Fibroblast of lung (primary cell): Measurements from ENCODE around the gene IMPACT. TPM values are rescaled to one million over a fixed set of nuclear protein-coding genes. Genes with fewer than 3 reads are reported as not detected.

Source experiments
- DNase-seq, 2 donors: peaks; one replicate each; pipeline versions ENCODE4 v3.0.0 to v3.0.0-alpha.2; 2010; ENCODE audit warnings: low read depth in 2 of 2
- H2AFZ ChIP-seq: 2 replicates; pipeline ENCODE4 v1.5.1; 2012; ENCODE audit warnings: low read length, control low read depth, inconsistent platforms
- H3K27ac ChIP-seq: 2 replicates; pipeline ENCODE4 v1.5.1; 2011; ENCODE audit warnings: low read length, control low read depth; ENCODE audit not compliant: insufficient read depth
- H3K27me3 ChIP-seq: 2 replicates; pipeline ENCODE4 v1.5.1; 2011; ENCODE audit warnings: mild to moderate bottlenecking, low read length; ENCODE audit not compliant: control insufficient read depth, insufficient read depth
- H3K36me3 ChIP-seq: 2 replicates; pipeline ENCODE4 v1.5.1; 2011; ENCODE audit warnings: low read length; ENCODE audit not compliant: control insufficient read depth, insufficient read depth
- H3K4me1 ChIP-seq: 2 replicates; pipeline ENCODE4 v1.5.1; 2011; ENCODE audit warnings: low read length; ENCODE audit not compliant: control insufficient read depth, insufficient read depth; ENCODE audit errors: extremely low read depth
- H3K4me2 ChIP-seq: 2 replicates; pipeline ENCODE4 v1.5.1; 2011; ENCODE audit warnings: low read length, control low read depth; ENCODE audit not compliant: insufficient read depth; ENCODE audit errors: extremely low read depth
- H3K4me3 ChIP-seq, 4 experiments: fragments of 200-600 bp in 1 of 4; sonication (generic) in 1 of 4; replicated peaks in 1 of 4; 2 replicates each; pipeline ENCODE4 v1.5.1; 2011 to 2016; ENCODE audit warnings: low read length in 4 of 4, low read depth in 3 of 4, mild to moderate bottlenecking in 3 of 4, control low read depth in 2 of 4, inconsistent platforms in 1 of 4, mixed read lengths in 1 of 4; ENCODE audit not compliant: insufficient read depth in 1 of 4; ENCODE audit errors: control extremely low read depth in 1 of 4
- H3K79me2 ChIP-seq: 2 replicates; pipeline ENCODE4 v1.5.1; 2012; ENCODE audit warnings: mild to moderate bottlenecking, low read length, inconsistent platforms; ENCODE audit not compliant: control insufficient read depth, insufficient read depth
- H3K9ac ChIP-seq: 2 replicates; pipeline ENCODE4 v1.5.1; 2011; ENCODE audit warnings: mild to moderate bottlenecking, low read length, control low read depth; ENCODE audit not compliant: insufficient read depth
- H3K9me3 ChIP-seq: 2 replicates; pipeline ENCODE4 v1.5.1; 2012; ENCODE audit warnings: low read depth, low read length; ENCODE audit not compliant: control insufficient read depth, insufficient read depth
- H4K20me1 ChIP-seq: 2 replicates; pipeline ENCODE4 v1.5.1; 2011; ENCODE audit warnings: low read length; ENCODE audit not compliant: control insufficient read depth, insufficient read depth; ENCODE audit errors: extremely low read depth
- EZH2 ChIP-seq: IDR thresholded peaks from 2 replicates; pipeline ENCODE4 v1.5.1; 2012; ENCODE audit warnings: low read length, control low read depth, mild to moderate bottlenecking; ENCODE audit errors: missing control alignments
- polyA plus RNA-seq, 2 donors: library from polyadenylated mRNA; depleted of rRNA in 1 of 2; stranded (reverse) in 1 of 2; unstranded in 1 of 2; fragments of >200 nt; gene quantifications; 2 replicates each; pipeline ENCODE4 v1.2.1, GENCODE V29; 2011 to 2012; ENCODE audit warnings: missing spikeins in 1 of 2
- total RNA-seq: library from RNA; depleted of rRNA; stranded (reverse); fragments of >200 nt; gene quantifications from 2 replicates; pipeline ENCODE4 v1.2.1, GENCODE V29; 2014
- TF ChIP-seq, protein P1 (sequence below), 2 donors: IDR thresholded peaks in 1 of 2; conservative IDR thresholded peaks in 1 of 2; 1 replicate in 1 of 2; 2 replicates in 1 of 2; pipeline ENCODE4 v1.5.1; 2011 to 2012; ENCODE audit warnings: low read length in 2 of 2, control low read depth in 1 of 2, inconsistent platforms in 1 of 2, low read depth in 1 of 2, mild to moderate bottlenecking in 1 of 2

The IMPACT gene
- total and polyA plus RNA-seq, 2 donors (not counting 1 experiment from before 2014, with no cell fraction given), result 35.7 to 42.8 TPM

DNA sequence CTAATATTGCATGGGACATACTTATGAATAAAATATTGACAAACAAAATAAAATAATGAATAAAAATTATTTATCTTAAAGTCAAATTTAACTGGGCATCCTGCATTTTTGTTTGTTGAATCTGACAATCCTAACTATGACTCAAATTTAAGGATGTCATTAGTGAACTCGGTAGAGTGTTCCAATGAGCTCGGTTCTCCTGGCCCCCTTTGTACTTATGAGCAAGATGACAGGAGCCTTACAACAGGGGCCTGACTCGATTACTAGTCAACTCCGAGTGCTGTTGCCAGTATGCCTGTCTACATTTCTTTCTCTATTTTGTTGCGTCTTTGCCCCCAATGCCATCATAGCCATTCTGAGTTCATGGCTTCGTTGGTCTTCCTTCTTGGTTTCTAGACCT is 74.3 kb downstream of the IMPACT start:
- no peak for DNase-seq

DNA sequence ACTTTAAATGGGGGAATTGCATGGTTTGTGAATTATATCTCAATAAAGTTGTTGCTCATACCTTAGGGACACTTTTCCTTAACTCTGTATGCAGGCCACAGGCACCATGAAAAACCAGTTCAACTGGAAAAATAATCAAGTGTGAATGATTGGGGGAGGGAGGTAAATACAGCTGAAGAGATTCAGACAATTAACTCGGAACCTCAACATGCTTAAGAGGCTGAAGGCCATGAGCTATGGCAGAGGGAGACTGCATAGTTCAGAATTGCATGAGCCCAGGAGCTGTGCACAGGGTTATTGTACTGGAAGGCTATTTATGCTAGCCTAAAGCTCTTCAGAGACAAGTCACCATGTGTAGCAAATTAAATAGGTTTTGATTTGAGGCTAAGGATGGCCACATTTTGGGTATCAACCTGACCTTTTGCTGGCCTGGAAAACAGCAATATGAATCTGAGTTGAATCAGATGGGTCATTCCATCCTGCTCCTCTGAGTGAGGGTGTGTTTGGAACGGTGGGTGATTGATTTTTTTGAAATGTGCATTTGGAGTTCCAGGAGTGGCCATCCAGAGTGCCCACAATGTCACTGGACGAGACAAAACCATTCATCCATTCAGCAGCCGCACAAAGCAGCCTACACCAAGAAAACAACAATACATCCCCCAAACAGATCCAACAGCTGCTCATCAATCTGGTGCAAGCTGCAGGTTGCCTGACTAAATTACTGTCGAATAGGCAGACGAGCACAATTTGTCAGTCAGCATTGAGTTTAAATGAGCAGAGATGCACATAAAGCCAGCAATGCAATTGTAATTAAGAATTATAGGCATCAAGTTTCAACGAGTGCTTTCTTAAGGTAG is 76.4 kb downstream of the IMPACT start:
- no peak overlapping the region for H3K27ac ChIP-seq
- no peaks in the 10 kb centered on the region for H3K4me1 ChIP-seq
- TF ChIP-seq EZH2, result no peak
- TF ChIP-seq, protein P1, sequence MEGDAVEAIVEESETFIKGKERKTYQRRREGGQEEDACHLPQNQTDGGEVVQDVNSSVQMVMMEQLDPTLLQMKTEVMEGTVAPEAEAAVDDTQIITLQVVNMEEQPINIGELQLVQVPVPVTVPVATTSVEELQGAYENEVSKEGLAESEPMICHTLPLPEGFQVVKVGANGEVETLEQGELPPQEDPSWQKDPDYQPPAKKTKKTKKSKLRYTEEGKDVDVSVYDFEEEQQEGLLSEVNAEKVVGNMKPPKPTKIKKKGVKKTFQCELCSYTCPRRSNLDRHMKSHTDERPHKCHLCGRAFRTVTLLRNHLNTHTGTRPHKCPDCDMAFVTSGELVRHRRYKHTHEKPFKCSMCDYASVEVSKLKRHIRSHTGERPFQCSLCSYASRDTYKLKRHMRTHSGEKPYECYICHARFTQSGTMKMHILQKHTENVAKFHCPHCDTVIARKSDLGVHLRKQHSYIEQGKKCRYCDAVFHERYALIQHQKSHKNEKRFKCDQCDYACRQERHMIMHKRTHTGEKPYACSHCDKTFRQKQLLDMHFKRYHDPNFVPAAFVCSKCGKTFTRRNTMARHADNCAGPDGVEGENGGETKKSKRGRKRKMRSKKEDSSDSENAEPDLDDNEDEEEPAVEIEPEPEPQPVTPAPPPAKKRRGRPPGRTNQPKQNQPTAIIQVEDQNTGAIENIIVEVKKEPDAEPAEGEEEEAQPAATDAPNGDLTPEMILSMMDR (conservative IDR thresholded peaks at IDR 0.05 in 1 of 2, IDR thresholded peaks at IDR 0.05 in 1 of 2; ENCODE audit: low read depth in 1 of 2, low read length in 2 of 2), result no peak
- no peak overlapping the region for H3K9ac ChIP-seq
- H3K9me3 ChIP-seq, result no peaks in the 10 kb centered on the region
- H3K36me3 ChIP-seq, result no peaks in the 10 kb centered on the region
- H3K4me3 ChIP-seq, result no peak overlapping the region
- DNase-seq, result no peak
- no peaks in the 10 kb centered on the region for H4K20me1 ChIP-seq
- no peaks in the 10 kb centered on the region for H3K79me2 ChIP-seq
- no peaks in the 10 kb centered on the region for H3K27me3 ChIP-seq
- no peak overlapping the region for H3K4me2 ChIP-seq
- no peak overlapping the region for H2AFZ ChIP-seq

More for the DNA sequence above, 74.3 kb downstream of the IMPACT start:
- H3K79me2 ChIP-seq, result no peaks in the 10 kb centered on the region
- H3K27me3 ChIP-seq, result no peaks in the 10 kb centered on the region
- H3K36me3 ChIP-seq, result no peaks in the 10 kb centered on the region
- no peak overlapping the region for H3K4me3 ChIP-seq
- H3K9me3 ChIP-seq, result no peaks in the 10 kb centered on the region
- H3K4me1 ChIP-seq, result peaks cover 2% of the 10 kb centered on the region
- H4K20me1 ChIP-seq, result no peaks in the 10 kb centered on the region
- H3K4me2 ChIP-seq, result no peak overlapping the region
- TF ChIP-seq, protein P1 (conservative IDR thresholded peaks at IDR 0.05 in 1 of 2, IDR thresholded peaks at IDR 0.05 in 1 of 2; ENCODE audit: low read depth in 1 of 2, low read length in 2 of 2), result no peak
- TF ChIP-seq EZH2, result no peak
- H3K27ac ChIP-seq, result no peak overlapping the region
- H2AFZ ChIP-seq, result no peak overlapping the region
- no peak overlapping the region for H3K9ac ChIP-seq

Other genes with a start within 250 kb of the IMPACT start
- 47.3 and 73.3 TPM in 2 replicates for gene OSBPL1A, start 28.8 kb upstream of the IMPACT start, total RNA-seq
- gene OSBPL1A, start 28.8 kb upstream of the IMPACT start, polyA plus RNA-seq, result 51.6 and 67.5 TPM in 2 replicates
- gene HRH4, start 34.0 kb downstream of the IMPACT start, total RNA-seq, result under 0.01 TPM in 2 replicates
- gene HRH4, start 34.0 kb downstream of the IMPACT start, polyA plus RNA-seq, result 0.01 TPM in 1 of 2 replicates, not detected in the other